Stimulated activated CD8-positive, alpha-beta memory T cell treated with anti-CD3 and anti-CD28 coated beads, Interleukin-7, amount 100 ng/mL, for 48 hours (primary cell): ENCODE measurements around the gene PRKCE.

Experiments used
- DNase-seq, 2 donors: peaks; one replicate each; pipeline ENCODE4 v3.0.0-alpha.2; 2020; ENCODE audit warnings: low read depth in 1 of 2; ENCODE audit errors: extremely low read depth in 1 of 2

Gene PRKCE

DNA sequence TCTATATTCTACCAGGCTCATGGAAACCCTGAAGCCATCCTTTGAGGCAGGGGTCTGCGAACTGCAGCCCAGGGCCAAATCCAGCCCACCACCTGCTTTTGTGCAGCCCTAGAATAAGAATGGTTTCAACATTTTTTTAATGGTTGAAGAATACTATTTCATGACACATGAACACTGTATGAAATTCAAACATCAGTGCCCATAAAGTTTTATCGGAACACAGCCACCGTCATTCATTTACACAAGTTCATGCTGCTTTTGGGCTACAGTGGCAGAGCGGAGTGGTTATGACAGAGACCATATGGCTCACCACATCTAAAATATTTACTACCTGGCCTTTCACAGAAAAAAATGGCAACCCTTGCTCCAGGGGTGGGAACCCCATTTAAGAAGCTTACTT, 521.6 kb downstream of the PRKCE start:
- no peak for DNase-seq

DNA sequence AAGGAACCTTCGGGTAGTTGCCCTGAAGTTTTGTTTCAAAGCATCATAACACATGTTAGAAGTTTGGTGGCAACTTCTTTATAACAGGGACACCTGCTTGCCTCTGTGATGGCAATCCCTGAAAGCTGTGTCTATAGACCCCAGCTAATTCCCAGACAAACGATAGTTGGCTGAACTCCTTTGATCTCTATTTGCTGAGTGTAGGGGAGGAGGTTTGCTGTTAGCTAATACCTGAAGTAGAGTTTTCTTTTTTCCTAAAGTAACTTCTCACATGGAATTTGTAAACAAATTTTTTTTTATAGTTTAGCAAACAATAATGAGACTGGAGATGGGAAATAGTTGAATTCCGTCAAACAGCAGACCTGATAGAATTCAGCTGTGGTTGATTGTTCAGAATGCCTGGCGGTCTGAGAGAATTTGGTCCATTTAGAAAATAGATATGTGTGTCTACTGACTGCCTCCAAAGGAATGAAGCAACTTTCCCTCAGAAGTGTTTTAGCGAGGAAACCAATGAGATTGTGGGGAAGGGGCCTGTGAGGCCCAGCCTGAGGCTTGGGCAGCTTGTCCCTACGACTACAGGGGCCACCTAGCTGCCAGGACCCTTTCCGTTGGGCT, 522.3 kb downstream of the PRKCE start:
- DNase-seq = no peak

GRCh38 chr2:46174345-46175170, 523.1 kb downstream of the PRKCE start:
- DNase-seq = no peak

GRCh38 chr2:46175419-46175818, 523.9 kb downstream of the PRKCE start:
- no peak for DNase-seq

DNA sequence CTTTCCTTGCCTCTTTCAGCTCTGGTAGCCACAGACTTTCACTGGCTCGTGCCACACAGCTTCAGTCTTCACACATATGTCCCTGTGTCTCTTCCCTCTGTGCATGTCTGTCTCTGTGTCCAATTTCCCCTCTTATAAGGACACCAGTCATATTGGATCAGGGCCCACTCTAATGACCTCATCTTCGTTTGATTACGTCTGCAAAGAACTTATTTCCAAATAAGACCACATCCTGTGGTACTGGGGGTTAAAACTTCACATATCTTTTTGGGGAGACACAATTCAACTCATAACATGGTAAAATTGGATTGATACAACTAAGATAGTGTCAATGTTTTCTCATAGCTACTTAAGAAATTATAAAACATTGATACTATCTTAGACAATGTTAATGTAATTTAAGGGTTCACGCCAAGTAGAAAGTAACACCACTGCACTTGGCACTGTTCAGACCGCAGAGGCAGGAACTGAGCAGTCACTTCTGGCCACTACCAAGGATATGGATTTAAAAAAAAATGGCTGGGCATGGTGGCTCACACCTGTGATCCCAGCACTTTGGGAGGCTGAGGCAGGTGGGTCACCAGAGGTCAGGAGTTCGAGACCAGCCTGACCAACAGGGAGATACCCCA, 526.1 kb downstream of the PRKCE start:
- no peak for DNase-seq

- peak; percentile 25 to 41 for DNase-seq
Observed at GRCh38 chr2:46179037-46179621, 527.7 kb downstream of the PRKCE start.

GRCh38 chr2:46180189-46180588, 528.7 kb downstream of the PRKCE start:
- DNase-seq = no peak

DNA sequence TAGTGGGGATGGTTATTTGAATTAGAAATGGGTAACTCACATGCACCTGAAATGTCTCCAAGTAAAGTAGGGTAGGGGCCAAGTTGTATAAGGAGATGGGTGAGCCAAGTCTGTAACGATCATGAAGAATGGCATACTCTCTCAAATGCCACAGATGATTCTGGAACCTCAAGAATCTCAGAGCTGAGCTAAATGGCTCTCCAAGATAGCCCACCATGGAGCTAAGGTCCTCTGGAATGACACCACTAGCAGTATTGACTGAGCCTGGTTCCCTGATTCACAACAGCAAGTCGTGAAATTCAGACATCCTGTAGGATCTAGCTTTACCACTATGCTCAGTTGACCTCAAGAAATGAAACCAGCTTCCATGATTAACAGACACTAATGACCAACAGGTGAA, 529.8 kb downstream of the PRKCE start:
- no peak for DNase-seq

DNA sequence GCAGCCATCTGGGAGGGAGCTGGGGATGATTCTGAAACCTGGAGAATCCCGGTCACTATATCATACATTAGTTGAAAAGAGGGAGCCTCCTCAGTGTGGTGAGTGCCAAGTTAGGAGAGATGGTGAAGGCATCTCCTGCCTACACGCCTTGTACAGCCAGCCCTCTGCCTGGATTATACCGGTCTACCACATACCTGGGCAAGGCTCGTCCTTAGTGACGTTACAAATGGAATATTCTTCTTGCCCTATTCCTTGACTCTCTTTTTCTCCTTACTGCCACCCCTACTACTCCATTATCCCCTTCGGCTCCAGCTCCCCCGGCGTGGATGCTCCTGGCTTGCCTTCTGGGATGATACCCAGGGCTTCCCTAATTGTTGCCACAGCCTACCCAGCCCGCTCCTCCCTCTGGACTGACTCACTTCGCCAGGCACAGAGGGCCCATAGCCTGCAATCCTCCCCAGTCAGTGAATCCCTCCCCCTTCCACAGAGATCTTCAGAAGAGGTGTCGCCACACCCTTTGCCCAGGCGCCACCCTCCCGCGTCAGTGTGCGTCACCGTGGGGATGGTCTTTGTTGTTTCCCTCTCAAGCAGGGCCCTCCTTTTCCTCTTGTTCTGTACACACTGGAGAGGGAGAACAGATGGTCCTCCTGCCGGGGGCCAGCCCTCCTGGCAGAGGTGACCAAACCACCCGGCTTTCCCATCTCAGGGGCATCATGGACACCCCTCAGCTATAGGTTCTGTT, 530.5 kb downstream of the PRKCE start:
- no peak for DNase-seq

DNA sequence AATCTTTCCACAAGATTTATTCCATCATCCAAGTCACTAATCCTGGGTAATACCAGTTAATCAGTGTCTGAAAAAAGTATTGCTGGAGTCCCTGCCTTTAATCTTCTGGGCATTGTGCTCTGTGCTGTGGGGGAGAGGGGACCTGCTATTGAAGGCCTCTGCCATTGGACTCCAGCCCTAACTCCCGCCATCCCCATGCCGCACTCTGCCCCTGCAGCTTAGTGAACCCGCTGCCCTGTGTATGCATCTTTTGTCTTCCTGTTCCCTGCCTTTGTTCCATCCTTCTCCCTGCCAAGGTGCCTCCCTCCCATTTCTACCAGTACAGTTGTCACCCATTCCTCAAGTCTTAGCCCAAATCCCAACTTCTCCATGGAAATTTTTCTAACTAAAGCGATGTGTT, 532.0 kb downstream of the PRKCE start:
- no peak for DNase-seq

DNA sequence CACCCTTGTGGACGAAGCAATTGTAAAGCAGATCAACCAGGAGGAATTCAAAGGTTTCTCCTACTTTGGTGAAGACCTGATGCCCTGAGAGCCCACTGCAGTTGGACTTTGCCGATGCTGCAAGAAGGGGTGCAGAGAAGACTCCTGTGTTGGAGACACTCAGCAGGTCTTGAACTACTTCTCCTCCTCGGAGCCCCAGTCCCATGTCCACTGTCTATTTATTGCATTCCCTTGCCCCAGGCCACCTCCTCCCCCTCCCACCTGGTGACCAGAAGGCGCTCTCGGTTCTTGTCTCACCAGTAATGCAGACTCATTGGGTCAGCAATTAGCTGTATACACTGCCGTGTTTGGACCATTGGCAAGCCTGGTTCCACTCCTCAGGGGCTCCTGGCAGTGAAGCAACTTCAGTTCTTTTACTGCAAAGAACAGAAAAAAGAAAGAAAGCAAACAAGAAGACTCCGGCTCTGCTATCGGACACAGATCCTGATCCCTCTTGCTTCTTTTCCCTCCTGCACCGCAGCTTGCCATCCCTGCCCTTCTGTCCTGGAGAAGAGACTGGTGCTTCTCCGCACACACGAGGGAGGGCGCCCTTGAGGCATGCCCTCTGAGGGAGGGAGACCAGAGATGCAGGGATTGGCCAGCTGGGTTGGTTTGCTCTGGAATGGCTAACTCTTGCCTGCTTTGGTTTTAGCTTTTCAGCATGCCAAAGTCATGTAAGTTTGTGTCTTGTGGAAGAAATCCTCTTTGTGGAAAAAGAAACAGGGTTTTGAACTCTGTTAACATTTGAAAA, 533.5 kb downstream of the PRKCE start:
- DNase-seq = no peak

GRCh38 chr2:46187112-46187618, 535.7 kb downstream of the PRKCE start:
- peak in 1 of 2 donors; percentile 8 for DNase-seq

DNA sequence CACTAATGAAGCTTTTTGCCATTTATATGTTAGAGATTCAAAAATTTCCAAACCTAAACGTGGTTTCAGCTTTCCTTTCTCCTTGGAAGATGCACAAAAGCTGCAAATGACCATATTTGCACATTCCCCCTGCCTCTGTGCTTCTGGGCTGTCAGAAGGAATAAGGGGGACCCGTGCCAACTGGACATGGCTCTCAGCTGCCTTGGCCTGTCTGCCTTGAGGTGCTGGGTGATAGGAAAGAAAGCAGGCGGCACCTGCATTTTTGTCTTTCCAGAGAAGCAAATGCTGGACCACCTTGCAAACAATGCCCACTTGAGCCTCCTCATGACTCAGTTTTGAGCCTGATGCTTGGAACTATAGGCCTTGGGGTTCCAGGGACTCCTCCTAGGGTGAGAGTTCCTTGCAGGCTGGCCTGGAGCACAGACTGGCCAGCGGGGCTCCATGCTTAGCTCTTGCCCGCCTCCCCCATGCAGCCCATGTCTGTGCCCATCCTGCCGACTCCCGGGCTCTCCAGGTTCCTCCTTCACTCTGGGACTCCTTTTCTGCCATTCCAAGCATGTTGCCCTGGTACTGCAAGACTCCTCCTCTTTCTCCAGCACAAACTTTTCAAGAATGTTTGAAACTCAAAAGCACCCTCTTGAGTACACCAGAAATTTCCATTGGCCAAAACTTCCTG, 536.7 kb downstream of the PRKCE start:
- no peak for DNase-seq

DNA sequence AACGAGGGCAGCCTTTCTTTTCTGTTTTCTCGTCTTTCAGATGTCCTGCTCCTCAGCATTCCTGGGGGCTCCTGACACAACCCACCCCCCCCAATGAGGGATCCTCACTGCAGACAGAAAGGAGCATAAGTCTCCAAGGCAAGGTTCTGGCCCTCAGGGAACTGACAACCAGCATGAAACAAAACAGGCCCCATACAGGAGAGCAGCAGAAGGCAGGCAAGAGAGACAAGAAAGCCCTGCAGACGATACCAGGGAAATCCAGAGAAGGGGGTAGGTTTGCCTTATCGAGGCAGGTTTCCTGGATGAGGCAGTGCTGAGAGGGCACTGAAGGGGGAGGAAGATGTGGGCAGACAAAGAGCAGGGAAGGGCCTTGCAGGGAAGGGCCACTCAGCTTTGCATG, 541.9 kb downstream of the PRKCE start:
- no peak for DNase-seq

GRCh38 chr2:46193855-46194254, 542.4 kb downstream of the PRKCE start:
- no peak for DNase-seq

- no peak for DNase-seq
Observed at GRCh38 chr2:46194856-46195255, 543.4 kb downstream of the PRKCE start.

DNA sequence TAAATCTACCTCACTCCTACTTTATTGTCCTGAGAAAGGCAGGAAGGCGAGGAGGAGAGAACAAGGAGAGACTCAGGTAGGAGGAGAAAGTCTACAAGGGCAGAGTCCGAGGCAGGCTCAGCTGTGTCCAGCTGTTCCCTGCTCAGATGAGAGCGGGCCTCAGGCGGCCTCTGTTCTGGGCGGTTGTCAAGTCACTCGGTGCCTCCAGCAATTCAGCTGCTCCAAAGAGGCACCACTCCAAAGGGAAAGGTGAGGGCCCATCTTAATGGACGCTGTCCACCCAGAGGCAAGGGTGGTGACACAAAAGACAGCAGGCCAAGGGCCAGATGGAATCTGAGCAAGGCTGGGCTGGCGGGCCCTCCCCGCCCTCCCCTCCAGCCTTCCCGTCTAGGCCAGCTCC, 544.3 kb downstream of the PRKCE start:
- no peak for DNase-seq

DNA sequence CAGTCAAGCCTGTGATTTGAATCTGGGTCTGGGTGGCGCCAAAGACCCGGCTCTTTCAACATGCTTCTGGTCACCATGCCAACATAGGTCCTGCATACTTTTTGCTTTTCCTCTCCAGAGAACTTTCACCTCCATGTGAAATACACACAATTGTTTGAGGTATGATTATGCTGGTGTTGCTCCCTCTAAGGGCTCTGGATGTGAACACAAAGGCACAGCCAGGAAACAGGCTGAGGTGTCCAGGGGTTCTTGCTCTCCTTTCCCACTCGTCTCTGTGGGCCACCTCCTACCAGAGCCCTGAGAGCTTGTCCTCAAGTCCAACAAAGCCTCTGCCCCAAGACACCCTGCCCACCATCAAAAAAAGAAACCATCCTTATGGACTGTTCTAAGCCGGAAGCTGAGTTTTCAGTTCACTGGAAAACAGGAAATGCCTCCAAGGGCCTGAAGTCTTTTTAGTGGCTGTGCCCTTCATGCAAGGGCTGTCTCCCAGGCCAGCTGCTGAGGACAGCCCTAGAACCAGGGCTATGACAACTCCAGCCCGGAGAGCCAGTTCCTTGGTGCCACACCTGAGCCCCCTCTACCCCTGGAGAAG, 545.5 kb downstream of the PRKCE start:
- no peak for DNase-seq

GRCh38 chr2:46197672-46198071, 546.2 kb downstream of the PRKCE start:
- DNase-seq = no peak
